Activated naive CD4-positive, alpha-beta T cell treated with anti-CD3 and anti-CD28 coated beads for 36 hours (primary cell): Measurements from ENCODE around the gene THRA. TPM values are rescaled to one million over a fixed set of nuclear protein-coding genes. Genes with fewer than 3 reads are reported as not detected.

Experiments
- microRNA-seq: library from miRNA; unstranded; fragments of <30 nt; microRNA quantifications from one replicate; pipeline ENCODE4 v1.2.0, GENCODE V29; 2022; ENCODE audit warnings: borderline microRNAs expressed, borderline replicate concordance
- total RNA-seq, 2 experiments: library from RNA; stranded (reverse); gene quantifications; one replicate each; pipeline ENCODE4 v1.2.3, GENCODE V29; 2021

THRA gene
- total RNA-seq, 2 experiments from 2014 or later, result 10.2 to 11.2 TPM

Small RNA genes within 50 kb of the gene (microRNA-seq; reads per million reads assigned to microRNA genes)
- gene MIR6884, result not detected

Other genes starting within 250 kb of the THRA start
- 10 to 100 TPM; 34.2 to 36.1 TPM for gene IKZF3, start 198.7 kb upstream of the THRA start, total RNA-seq
- not detected for gene ZPBP2, start 194.8 kb upstream of the THRA start, total RNA-seq
- 10 to 100 TPM; 22.2 to 25.5 TPM for gene GSDMB, start 144.3 kb upstream of the THRA start, total RNA-seq
- 10 to 100 TPM; 51.8 to 52.1 TPM for gene ORMDL3, start 135.4 kb upstream of the THRA start, total RNA-seq
- gene LRRC3C, start 135.2 kb upstream of the THRA start, total RNA-seq, result not detected
- gene GSDMA, start 100.0 kb upstream of the THRA start, total RNA-seq, result under 1 TPM in 1 of 2 experiments, not detected in 1; 0.17 TPM
- gene PSMD3, start 82.2 kb upstream of the THRA start, total RNA-seq, result 100 to 1,000 TPM; 122 to 125 TPM
- gene CSF3, start 47.5 kb upstream of the THRA start, total RNA-seq, result not detected
- gene MED24, start 8.6 kb upstream of the THRA start, total RNA-seq, result 100 to 1,000 TPM; 107 TPM
- gene NR1D1, start 37.6 kb downstream of the THRA start, total RNA-seq, result 1 to 10 TPM; 9.0 to 9.1 TPM
- gene MSL1, start 59.0 kb downstream of the THRA start, total RNA-seq, result 10 to 100 TPM; 72.1 to 72.2 TPM
- 100 to 1,000 TPM; 104 TPM for gene CASC3, start 77.6 kb downstream of the THRA start, total RNA-seq
- gene RAPGEFL1, start 114.5 kb downstream of the THRA start, total RNA-seq, result 1 to 10 TPM; 3.1 to 4.0 TPM
- gene WIPF2, start 156.3 kb downstream of the THRA start, total RNA-seq, result 10 to 100 TPM; 12.3 to 13.0 TPM
- gene CDC6, start 224.9 kb downstream of the THRA start, total RNA-seq, result 10 to 100 TPM; 86.5 to 90.4 TPM
- 10 to 100 TPM; 16.9 to 18.5 TPM for gene RARA, start 246.2 kb downstream of the THRA start, total RNA-seq